Adipose tissue (tissue), 3 donors: Measurements from ENCODE around the gene COL4A5. TPM values are rescaled to one million over a fixed set of nuclear protein-coding genes. Genes with fewer than 3 reads are reported as not detected.
"Not testable (repeated sequence)": the region's sequence is repeated elsewhere in the genome, so short reads cannot be mapped to it uniquely, and the experiment has no call there.

Source experiments
- H3K27ac ChIP-seq: one replicate; pipeline ENCODE4 v1.5.1; 2013; ENCODE audit warnings: low read depth, low read length
- WGBS, 3 donors: extraction: QIAGEN DNeasy Blood & Tissue Kit; methylation state at CpG; one replicate each; pipeline ENCODE4 v1.1.7; 2013; 5-methylcytosine and 5-hydroxymethylcytosine counted together
- polyA plus RNA-seq, 3 donors: library from polyadenylated mRNA; stranded (reverse); fragments of 200-250 nt; gene quantifications; one replicate each; pipeline ENCODE4 v1.2.3, GENCODE V29; 2013
- donor health status: healthy with polysubstance abuse.
- donor health status: Bipolar disorder and iron deficiency.
- donor health status: healthy.

The COL4A5 gene
- polyA plus RNA-seq = 1 to 10 TPM in 2 of 3 donors, under 1 TPM in 1; 0.43 to 8.1 (median 2.3) TPM

DNA sequence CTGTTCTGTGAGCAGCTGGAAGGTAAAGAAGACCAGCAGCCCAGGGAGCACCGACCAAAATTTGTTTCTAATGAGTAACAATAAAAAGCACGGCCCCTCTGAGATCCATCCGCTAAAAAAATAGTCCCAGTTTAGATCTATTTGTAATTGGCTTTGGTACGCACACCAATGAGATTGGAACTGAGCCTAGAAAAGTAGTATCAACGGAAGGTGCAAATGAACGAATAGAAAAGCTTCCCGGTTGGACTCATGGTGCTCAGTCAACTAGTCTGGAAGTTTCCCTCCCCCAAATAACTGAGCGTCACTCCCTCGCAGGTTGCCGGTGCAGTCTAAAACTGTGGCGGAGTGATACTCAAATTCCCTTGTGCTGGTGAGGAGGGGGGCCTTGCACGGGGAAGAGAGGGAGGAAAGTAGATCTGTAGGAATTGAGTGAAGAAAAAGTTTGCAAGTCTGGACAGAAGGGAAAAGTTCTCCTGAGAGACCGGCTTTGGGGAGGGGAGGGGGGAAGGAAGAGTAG lies at the start of gene COL4A5:
TSS of gene COL4A5 (plus strand) at position 413 of the 517 bp plus-strand sequence. CDS start 288 bp downstream, outside the sequence.
- H3K27ac ChIP-seq = no peak within 1 kb of the TSS
- 0 to 20% (median 2%) methylated on average over 12 to 13 of the region's 13 CpGs for WGBS, 3 donors

DNA sequence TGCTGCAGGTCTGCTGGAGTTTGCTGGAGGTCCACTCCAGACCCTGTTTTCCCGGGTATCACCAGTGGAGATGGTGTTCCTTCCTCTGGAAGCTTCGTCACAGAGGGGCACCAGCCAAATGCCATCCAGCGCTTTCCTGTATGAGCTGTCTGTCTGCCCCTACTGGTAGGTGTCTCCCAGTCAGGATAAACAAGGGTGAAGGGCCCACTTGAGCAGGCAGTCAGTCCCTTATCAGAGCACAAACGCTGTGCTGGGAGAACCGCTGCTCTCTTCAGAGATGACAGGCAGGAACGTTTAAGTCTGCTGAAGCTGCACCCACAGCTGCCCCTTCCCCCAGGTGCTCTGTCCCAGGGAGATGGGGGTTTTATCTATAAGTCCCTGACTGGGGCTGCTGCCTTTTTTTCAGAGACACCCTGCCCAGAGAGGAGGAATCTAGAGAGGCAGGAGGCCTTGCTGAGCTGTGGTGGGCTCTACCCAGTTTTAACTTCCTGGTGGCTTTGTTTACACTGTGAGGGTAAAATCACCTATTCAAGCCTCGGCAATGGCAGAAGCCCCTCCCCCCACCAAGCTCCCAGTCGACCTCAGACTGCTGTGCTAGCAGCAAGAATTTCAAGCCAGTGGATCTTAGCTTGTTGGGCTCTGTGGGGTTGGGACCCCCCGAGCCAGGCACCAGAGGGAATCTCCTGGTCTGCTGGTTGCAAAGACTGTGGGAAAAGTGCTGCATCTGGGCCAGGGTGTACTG lies 48.5 kb upstream of the COL4A5 start:
- WGBS, 3 donors = 48 to 65% (median 59%) methylated on average over 9 of the region's 9 CpGs
- H3K27ac ChIP-seq = not testable (repeated sequence)

DNA sequence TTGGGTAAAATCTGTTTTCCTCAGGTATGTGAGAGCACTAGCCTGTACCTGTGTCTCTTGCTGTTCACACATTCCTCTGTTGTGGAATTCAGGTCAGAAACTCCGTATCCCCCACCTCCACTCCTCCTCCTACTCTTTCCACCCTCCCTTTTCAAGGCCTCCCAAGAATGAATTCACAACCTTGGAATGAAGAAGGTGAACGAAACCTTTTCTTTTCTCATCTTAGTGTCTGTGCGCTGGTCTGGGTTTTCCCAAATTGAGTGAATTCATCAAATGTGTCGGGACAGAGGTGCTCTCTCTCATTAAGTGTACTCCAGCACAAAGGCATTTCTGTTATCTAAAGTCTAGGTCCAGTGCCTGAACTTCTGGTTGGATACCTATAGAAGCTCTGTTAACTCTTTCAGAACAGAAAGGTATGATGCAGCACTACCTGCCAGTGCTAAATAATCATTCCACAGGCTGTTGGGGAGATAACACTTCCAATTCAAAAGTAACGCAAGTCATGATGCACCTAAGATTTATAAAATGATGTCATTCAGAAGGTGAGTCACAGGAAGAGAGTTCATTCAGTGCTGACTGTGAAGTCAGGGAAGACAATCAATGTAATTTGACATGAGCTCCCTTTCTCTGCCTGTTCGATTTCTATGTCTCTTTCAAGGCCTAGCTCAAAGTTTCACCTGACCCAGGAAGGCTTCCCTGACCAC lies 43.3 kb upstream of the COL4A5 start:
- no peak overlapping the region for H3K27ac ChIP-seq
- 59 to 77% (median 59%) methylated on average over 6 of the region's 6 CpGs for WGBS, 3 donors

DNA sequence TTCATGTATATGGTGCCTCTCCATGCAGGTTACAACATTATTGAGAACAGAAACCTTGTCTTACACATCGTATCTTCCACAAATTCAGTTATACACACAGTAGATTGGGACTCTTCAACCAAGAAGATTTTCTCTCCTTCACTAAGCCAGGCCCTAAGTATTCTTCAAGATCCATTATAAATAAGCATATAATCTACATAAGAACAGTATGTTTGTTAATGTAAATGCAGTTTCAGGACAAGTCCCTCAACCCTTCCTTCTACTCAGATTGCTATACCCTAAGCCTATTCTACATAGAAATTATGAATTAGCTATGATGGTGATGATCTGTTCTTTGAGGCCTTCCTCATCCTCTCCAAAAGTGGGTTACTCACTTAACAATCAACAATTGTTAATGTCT lies 42.7 kb upstream of the COL4A5 start:
- 79 to 95% (median 88%) methylated on average over 1 of the region's 1 CpG for WGBS, 3 donors
- H3K27ac ChIP-seq = no peak overlapping the region

DNA sequence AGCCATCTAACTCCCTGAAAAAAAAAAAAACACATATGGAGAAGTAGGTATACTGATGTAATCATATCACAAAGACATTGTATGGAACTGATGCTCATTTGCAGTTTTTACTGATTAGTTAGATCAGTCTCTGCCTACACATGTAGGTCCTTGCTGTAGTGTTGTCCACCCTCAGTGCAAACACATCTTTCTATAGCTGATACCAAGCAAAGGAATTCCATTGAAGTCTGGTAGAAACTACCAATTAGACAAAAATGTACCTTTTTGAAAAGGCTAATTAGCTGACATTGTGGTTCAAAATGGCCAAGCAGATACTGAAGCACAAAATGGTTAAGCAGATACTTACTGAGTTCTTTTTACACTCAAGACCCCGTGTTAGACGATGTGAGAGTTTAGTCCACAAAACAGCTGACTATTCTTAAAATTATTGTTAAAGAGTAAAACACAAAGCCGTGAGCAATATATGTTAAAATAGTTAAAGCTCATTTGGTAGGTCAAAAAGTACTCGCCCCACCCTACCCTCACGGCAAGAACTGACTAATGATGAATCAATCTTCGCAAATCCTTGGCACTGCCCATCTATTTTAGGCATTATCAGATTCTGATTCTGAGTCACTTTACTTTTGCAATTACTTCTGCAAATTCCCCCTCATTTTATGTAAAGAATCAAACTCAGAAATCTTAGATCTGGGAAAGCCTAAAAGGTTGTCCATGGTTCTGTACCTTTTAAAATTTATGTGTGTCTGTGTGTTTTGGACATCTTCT lies 41.8 kb upstream of the COL4A5 start:
- no peak overlapping the region for H3K27ac ChIP-seq
- WGBS, 3 donors = 67 to 86% (median 68%) methylated on average over 6 of the region's 6 CpGs

DNA sequence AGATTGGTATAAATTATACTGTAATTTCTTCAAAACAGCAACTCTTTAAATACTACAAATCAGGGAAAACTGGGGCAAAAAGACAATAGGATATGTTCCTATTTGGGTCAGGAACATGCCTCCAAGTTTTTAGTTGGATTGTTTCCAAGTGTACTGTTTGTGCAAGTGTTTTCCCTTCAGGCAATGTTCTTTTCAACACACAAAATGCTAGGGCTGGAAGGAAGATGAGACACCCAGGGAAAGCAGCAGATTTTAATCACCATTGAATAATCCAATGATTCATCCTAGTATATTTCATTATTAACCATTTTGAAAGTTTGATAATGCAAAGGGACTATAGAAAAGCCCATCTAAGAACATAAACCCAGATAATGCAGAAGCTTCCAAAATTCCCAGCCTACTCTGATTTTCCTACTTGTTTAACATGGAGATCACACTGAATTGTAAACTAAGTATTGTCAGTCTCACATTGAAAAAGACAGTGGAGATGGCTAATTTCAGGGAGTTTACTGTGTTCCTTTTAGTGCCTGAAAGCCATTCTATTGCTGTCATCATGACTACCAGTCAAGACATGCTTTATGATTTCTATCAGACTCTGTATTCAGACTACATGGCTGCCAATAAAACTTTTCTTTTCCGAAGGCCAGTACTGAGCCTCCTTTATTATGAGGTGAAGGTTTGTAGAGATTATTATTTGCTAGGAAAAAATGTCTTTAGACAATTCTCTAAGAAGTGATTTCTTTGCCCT lies 40.0 kb upstream of the COL4A5 start:
- 62 to 84% (median 70%) methylated on average over 1 of the region's 1 CpG for WGBS, 3 donors
- no peak overlapping the region for H3K27ac ChIP-seq

DNA sequence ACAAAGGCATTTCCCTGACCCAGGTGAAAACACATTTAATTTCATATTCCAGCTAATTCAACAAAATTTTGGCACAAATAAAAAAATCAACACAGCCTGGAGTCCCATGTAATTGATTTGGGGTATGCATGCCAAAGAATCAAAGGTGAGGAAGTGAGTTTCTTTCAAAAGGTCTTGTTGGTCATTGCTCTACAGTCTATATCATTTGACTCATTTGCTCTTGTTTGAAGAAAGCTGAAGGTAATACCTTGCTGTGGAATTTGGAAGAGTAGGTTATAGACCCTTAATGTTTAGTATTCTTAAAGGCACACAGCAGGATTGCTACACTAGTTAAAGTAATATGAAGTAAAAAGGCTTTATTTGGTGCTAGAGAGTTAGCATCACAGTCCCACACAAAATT lies 26.9 kb upstream of the COL4A5 start:
- no peak overlapping the region for H3K27ac ChIP-seq

DNA sequence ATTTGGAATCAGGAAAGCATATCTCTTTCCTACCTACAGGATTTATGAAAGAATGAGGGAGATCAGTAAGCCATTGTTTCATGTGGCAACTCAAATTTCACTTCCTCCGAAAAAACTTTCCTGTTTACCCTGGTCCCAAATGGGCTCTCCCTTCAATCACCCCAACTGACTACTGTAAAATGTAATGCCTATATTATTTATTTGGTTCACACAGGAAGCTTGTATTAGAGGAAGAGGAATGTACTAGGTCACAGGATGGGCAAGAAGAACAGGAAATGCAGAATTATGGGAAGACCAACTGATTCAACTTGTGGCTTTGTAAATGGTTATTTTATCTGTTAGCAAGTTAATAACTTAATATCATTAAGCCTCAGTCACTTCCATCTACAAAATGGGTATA lies 24.5 kb upstream of the COL4A5 start:
- WGBS, 3 donors = 50 to 73% (median 64%) methylated on average over 1 of the region's 1 CpG
- H3K27ac ChIP-seq = no peak overlapping the region

DNA sequence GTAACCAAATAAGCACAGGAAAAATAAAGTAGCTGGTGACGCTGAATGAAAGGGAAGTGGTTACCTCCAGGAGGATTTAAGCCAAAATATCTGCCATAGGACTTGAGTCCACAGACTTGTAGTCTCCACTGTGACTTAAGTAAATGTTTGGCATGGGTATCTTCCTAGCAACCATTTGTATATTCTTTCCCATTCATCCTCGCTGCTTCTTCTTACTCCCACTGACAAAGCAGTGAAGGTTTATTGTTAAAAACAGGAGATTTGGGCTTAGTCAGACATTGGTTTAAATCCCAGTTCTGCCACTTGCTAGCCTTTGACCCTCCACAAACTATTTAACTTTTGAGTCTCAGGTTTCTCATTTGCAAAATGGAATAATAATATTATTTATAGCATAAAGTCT lies 23.7 kb upstream of the COL4A5 start:
- 19 to 58% (median 32%) methylated on average over 2 of the region's 2 CpGs for WGBS, 3 donors
- H3K27ac ChIP-seq = no peak overlapping the region

DNA sequence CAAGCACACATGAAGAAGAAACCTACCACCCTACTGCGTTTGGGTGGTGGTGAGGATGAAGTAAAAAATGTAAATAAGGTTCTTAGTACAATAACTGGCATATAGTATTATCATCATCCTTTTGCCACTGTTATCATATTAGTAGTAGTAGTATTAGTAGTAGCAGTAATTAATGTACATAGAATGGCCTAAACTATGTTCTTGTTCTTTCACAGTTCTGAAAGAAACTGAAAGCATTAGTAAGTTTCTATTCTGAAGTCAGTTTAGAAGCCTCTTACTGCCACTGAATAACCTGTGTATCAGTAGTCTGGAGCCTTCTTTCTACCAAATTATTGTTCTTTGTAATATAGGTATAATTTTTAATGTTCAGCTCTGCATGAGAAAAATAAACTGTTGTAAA lies 22.4 kb upstream of the COL4A5 start:
- 41 to 73% (median 52%) methylated on average over 1 of the region's 1 CpG for WGBS, 3 donors

DNA sequence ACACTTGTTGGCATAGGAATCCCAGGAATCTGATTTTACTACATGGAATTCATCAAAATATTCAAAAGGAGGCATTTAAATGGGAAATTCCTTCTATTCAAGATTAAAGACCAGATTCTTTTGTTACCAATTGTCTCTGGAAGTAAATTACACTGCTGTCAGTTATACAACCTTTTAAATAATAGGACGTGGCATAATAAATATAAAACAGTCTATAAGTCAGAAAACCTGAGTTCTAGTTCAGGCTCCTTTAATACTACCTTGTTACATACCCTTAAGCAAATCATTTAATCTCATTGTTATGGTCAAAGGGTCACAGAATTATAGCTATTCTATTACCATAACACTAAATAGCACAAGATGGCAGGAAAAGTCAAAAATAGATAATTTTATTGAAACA lies 20.2 kb upstream of the COL4A5 start:
- 30 to 71% (median 59%) methylated on average over 1 of the region's 1 CpG for WGBS, 3 donors
- no peak overlapping the region for H3K27ac ChIP-seq

More for the DNA sequence above, 22.4 kb upstream of the COL4A5 start:
- H3K27ac ChIP-seq = no peak overlapping the region

DNA sequence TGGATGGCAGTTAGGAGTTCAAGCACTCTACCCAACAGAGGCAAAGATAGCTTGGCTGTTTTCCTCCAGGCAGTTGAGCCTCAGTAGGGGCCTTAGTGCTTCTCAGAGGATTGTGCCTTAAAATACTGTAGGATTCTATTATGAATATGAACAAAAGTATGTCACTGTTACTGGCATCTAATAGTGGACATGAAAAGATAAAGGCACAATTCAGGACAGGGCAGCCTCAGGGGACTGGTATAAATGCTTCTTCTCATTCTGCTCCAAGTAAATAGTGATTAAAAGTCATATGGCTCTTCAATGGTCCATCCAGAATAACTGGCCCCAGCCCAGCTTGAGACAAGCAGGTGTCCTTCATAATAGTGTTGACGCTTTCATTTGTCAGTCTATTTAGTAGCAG lies 19.2 kb upstream of the COL4A5 start:
- WGBS, 3 donors = 48 to 94% (median 93%) methylated on average over 1 of the region's 1 CpG
- no peak overlapping the region for H3K27ac ChIP-seq

DNA sequence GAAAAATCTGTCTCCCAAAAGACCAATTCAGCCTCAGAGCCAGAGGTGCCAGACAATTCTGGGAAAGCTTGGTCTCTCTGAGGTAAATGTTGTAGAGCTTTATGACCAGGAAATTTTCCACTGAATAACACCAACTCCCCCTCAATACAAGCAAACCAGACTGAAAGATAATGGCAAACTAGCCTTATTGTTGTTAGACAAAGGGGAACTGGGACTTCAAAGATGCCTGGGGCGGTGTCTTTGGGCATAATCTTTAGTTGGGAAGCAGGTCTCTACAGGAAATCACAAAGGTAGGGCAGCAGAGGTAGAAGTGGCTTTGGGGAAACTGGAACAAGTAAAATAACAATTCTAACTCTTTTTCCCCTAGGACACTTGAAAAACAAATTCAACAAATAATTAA lies 13.4 kb upstream of the COL4A5 start:
- WGBS, 3 donors = 36 to 84% (median 80%) methylated on average over 1 of the region's 1 CpG
- no peak overlapping the region for H3K27ac ChIP-seq

DNA sequence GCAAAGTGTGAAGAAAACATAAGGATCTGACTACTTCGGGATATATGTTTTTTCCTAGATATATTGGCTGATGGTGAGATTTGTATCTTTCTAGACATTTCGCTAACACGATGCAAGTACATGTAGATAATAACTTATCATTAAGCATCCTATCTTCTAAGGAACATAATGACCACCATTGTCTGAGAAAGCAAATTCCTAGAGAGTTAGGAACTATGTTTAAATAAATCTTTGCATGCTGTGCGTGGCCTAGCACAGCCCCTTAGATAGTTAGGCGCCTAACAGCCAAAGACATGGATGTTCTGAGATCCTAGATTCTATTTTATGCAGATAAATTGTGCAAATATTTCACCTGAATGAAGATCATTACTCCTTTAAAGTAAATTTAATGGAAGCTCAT lies 4.4 kb upstream of the COL4A5 start:
- H3K27ac ChIP-seq = no peak overlapping the region
- WGBS, 3 donors = 72 to 87% (median 72%) methylated on average over 5 of the region's 5 CpGs

DNA sequence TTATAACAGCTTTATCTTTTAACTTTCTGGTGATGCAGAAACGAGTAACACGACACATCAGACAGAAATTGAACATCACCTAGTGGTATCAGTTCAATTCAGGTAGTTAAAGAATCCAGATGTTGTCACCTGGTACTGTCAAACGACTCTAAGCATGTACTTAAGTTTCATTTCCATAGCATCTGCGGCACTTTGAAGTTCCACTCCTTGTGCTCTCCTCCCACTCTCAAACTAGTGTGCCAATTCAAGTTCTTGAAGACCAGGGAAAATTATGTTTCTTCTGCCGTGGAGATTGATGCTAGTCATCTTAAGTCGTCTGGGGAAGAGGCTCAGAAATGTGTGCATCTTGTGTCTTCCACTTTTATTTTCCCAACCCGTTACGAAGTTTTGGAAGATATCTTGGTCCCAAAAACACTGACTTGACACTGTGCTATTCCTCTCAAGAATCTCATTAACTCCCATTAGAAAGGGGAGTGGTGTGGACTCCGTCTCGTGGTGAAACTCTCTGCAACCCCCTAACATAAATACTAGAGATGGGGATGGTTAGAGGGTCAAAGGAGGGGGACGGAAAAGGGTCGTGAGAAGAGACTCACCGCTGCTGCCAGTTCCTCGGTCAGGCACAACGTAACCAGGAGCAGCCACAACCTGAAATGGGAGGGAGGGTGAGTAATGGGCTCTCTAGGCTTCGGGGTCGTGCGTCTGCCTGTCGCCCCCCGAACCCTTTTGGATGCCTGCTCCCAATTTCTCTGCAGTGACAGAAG lies 2.1 kb upstream of the COL4A5 start:
- no peak overlapping the region for H3K27ac ChIP-seq
- WGBS, 3 donors = 19 to 27% (median 23%) methylated on average over 17 to 20 of the region's 20 CpGs

DNA sequence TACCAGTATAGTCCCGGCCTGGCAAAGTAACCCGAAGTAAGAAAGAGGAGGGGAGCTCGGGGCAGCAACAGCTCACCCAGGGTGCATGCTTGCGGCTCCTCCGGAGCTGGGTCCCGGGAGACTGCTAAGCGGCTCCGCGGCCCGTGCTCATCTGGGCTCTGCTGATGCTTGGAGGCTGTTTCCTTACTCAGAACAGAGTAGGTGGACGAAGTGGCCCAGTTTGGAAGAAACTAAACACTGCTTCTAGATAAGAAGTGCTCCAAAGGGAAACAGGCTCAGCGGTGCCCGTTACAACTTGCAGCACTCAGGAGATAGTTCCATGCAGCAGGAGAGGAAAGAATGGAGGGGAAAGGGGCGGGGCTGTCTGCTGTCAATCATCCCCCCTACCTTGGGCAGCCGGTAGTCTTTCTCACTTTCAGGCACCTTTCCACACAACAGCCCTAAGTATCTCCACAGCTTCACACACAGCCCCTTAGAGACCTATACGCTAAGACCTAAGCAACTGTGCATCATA lies 1.5 kb upstream of the COL4A5 start, which contains the start of gene COL4A6:
TSS of gene COL4A6 (minus strand) at position 313 of the 514 bp plus-strand sequence. CDS start at position 87, 226 bp downstream.
- H3K27ac ChIP-seq = no peak within 1 kb of the TSS
- 4 to 26% (median 8%) methylated on average over 14 to 16 of the region's 16 CpGs for WGBS, 3 donors

DNA sequence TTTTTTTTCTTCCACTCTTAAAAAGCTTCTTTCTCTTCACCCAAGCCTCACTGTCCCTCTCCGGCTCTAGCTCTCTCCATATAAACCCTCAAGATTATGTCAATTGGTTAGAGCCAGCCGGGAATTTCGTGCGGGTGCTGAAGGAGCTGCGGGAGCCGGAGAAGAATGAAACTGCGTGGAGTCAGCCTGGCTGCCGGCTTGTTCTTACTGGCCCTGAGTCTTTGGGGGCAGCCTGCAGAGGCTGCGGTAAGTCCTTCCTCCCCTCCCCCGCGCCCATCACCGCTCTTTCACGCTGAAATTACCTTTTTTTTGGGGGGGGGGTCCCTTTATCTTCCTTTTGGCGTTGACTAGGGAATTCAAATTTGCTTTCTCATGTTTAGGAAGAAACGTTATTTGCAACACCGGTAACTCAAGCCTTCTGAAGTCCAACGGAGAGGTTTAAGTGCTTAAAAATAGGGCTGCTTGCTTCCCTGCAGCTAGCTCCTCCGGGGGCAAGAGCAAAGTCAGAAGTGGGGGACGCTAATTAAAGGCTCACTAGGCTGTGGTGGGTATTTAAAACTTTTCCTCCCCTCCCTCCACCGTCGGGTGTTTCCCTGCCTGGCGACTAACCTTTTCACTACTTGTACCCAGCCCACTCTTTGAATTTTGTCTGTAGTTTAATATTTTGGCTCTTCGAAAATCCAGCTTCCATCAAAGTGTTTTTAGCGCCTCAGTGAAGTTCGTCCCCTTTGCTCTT lies 491 bp downstream of the COL4A5 start:
- WGBS, 3 donors = 1 to 17% (median 3%) methylated on average over 25 of the region's 25 CpGs
- H3K27ac ChIP-seq = no peak overlapping the region
